H9 (cell line): ENCODE measurements around the gene OTULIN. TPM values are rescaled to one million over a fixed set of nuclear protein-coding genes. Genes with fewer than 3 reads are reported as not detected.

Source experiments
- DNase-seq: peaks from one replicate; pipeline ENCODE4 v3.0.0-alpha.2; 2017
- H2AFZ ChIP-seq: one replicate; pipeline ENCODE4 v1.6.1; 2013; ENCODE audit warnings: mild to moderate bottlenecking, low read length, control low read depth, moderate library complexity
- H2AK5ac ChIP-seq: 2 replicates; pipeline ENCODE4 v1.6.1; 2013; ENCODE audit warnings: low read length, control low read depth, mixed read lengths; ENCODE audit not compliant: insufficient read length
- H2BK120ac ChIP-seq: one replicate; pipeline ENCODE4 v1.6.1; 2013; ENCODE audit warnings: low read depth, mild to moderate bottlenecking, low read length, control low read depth, inconsistent platforms; ENCODE audit not compliant: poor library complexity, severe bottlenecking
- H2BK12ac ChIP-seq: 2 replicates; pipeline ENCODE4 v1.6.1; 2013; ENCODE audit warnings: low read length, control low read depth, mixed read lengths, low read depth; ENCODE audit not compliant: insufficient read length
- H2BK15ac ChIP-seq: 2 replicates; pipeline ENCODE4 v1.6.1; 2013; ENCODE audit warnings: low read depth, low read length, control low read depth
- H2BK20ac ChIP-seq: one replicate; pipeline ENCODE4 v1.6.1; 2013; ENCODE audit warnings: low read depth, mild to moderate bottlenecking, low read length, control low read depth, inconsistent platforms; ENCODE audit not compliant: poor library complexity, severe bottlenecking
- H2BK5ac ChIP-seq: 2 replicates; pipeline ENCODE4 v1.6.1; 2013; ENCODE audit warnings: low read length, control low read depth, mixed read lengths; ENCODE audit not compliant: insufficient read length
- H3K14ac ChIP-seq: 2 replicates; pipeline ENCODE4 v1.6.1; 2013; ENCODE audit warnings: low read length, control low read depth; ENCODE audit not compliant: insufficient read depth
- H3K18ac ChIP-seq: 2 replicates; pipeline ENCODE4 v1.6.1; 2013; ENCODE audit warnings: low read depth, mild to moderate bottlenecking, mixed read lengths, low read length, control low read depth; ENCODE audit not compliant: insufficient read length
- H3K23ac ChIP-seq: 2 replicates; pipeline ENCODE4 v1.6.1; 2013; ENCODE audit warnings: low read length, control low read depth, mixed read lengths, low read depth; ENCODE audit not compliant: insufficient read length
- H3K23me2 ChIP-seq: 2 replicates; pipeline ENCODE4 v1.6.1; 2013; ENCODE audit warnings: low read depth, mild to moderate bottlenecking, mixed read lengths, low read length, control low read depth; ENCODE audit not compliant: insufficient read length, poor library complexity, severe bottlenecking
- H3K27ac ChIP-seq: 2 replicates; pipeline ENCODE4 v1.5.1; 2013; ENCODE audit warnings: low read length, control low read depth, mixed read lengths, low read depth; ENCODE audit not compliant: insufficient read length
- H3K27me3 ChIP-seq: 2 replicates; pipeline ENCODE4 v1.6.1; 2013; ENCODE audit warnings: low read length, control low read depth, inconsistent platforms; ENCODE audit not compliant: insufficient read depth
- H3K4ac ChIP-seq: 2 replicates; pipeline ENCODE4 v1.6.1; 2013; ENCODE audit warnings: low read depth, mild to moderate bottlenecking, control low read depth, inconsistent platforms, low read length, moderate library complexity
- H3K4me1 ChIP-seq: 2 replicates; pipeline ENCODE4 v1.6.1; 2013; ENCODE audit warnings: low read length, control low read depth, inconsistent platforms; ENCODE audit not compliant: insufficient read depth
- H3K4me2 ChIP-seq: 2 replicates; pipeline ENCODE4 v1.6.1; 2013; ENCODE audit warnings: low read length, control low read depth, mixed read lengths; ENCODE audit not compliant: insufficient read length, insufficient read depth
- H3K56ac ChIP-seq: 2 replicates; pipeline ENCODE4 v1.6.1; 2013; ENCODE audit warnings: low read depth, mild to moderate bottlenecking, mixed read lengths, low read length, control low read depth; ENCODE audit not compliant: insufficient read length
- H3K79me1 ChIP-seq: 2 replicates; pipeline ENCODE4 v1.6.1; 2013; ENCODE audit warnings: low read depth, mild to moderate bottlenecking, moderate library complexity, low read length, control low read depth, inconsistent platforms; ENCODE audit not compliant: insufficient read depth, poor library complexity, severe bottlenecking
- H3K79me2 ChIP-seq: 2 replicates; pipeline ENCODE4 v1.6.1; 2013; ENCODE audit warnings: low read length, control low read depth, inconsistent platforms; ENCODE audit not compliant: insufficient read depth
- H3K9ac ChIP-seq: 2 replicates; pipeline ENCODE4 v1.6.1; 2013; ENCODE audit warnings: low read length, control low read depth, mixed read lengths; ENCODE audit not compliant: insufficient read length; ENCODE audit errors: extremely low read depth
- H3K9me3 ChIP-seq: one replicate; pipeline ENCODE4 v1.6.1; 2013; ENCODE audit warnings: low read depth, low read length, inconsistent platforms; ENCODE audit not compliant: control insufficient read depth
- H3T11ph ChIP-seq: one replicate; pipeline ENCODE4 v1.6.1; 2013; ENCODE audit warnings: mild to moderate bottlenecking, low read length, control low read depth, inconsistent platforms
- H4K20me1 ChIP-seq: one replicate; pipeline ENCODE4 v1.6.1; 2013; ENCODE audit not compliant: control insufficient read depth, insufficient read length, insufficient read depth
- H4K5ac ChIP-seq: 2 replicates; pipeline ENCODE4 v1.6.1; 2013; ENCODE audit warnings: low read depth, mild to moderate bottlenecking, mixed read lengths, low read length, control low read depth; ENCODE audit not compliant: insufficient read length
- H4K8ac ChIP-seq: replicated peaks from 2 replicates; pipeline ENCODE4 v1.6.1; 2013; ENCODE audit warnings: low read length, control low read depth, mixed read lengths, low read depth; ENCODE audit not compliant: insufficient read length
- H4K91ac ChIP-seq: 2 replicates; pipeline ENCODE4 v1.6.1; 2013; ENCODE audit warnings: low read depth, mild to moderate bottlenecking, moderate library complexity, mixed read lengths, low read length, control low read depth; ENCODE audit not compliant: insufficient read length
- H3K27ac Mint-ChIP-seq, 3 experiments: 2 replicates in 2 of 3; 3 replicates in 1 of 3; pipeline ENCODE4 v1.8.0; 2020 to 2021; ENCODE audit warnings: mixed read lengths in 3 of 3, mild to moderate bottlenecking in 1 of 3, moderate library complexity in 1 of 3
- H3K27me3 Mint-ChIP-seq: 2 replicates; pipeline ENCODE4 v1.8.0; 2021; ENCODE audit warnings: low read depth, mild to moderate bottlenecking, moderate library complexity, mixed read lengths
- H3K36me3 Mint-ChIP-seq, 3 experiments: 2 replicates in 2 of 3; 3 replicates in 1 of 3; pipeline ENCODE4 v1.8.0; 2020 to 2021; ENCODE audit warnings: low read depth in 3 of 3, mixed read lengths in 3 of 3; ENCODE audit not compliant: insufficient read depth in 1 of 3
- H3K4me1 Mint-ChIP-seq, 2 experiments: 2 replicates each; pipeline ENCODE4 v1.8.0; 2020; ENCODE audit warnings: mixed read lengths in 2 of 2
- H3K4me3 Mint-ChIP-seq, 2 experiments: 2 replicates in 1 of 2; 3 replicates in 1 of 2; pipeline ENCODE4 v1.8.0; 2020 to 2021; ENCODE audit warnings: mild to moderate bottlenecking in 2 of 2, mixed read lengths in 2 of 2, moderate library complexity in 1 of 2
- H3K9me3 Mint-ChIP-seq, 2 experiments: 2 replicates in 1 of 2; 3 replicates in 1 of 2; pipeline ENCODE4 v1.8.0; 2020; ENCODE audit warnings: mild to moderate bottlenecking in 2 of 2, mixed read lengths in 2 of 2, moderate library complexity in 1 of 2
- WGBS: extraction: QIAGEN DNeasy Blood & Tissue Kit; methylation state at CpG from one replicate; pipeline ENCODE4 v1.1.7; 2013; ENCODE audit warnings: missing lambda C conversion rate, low lambda C conversion rate, mixed read lengths; ENCODE audit not compliant: insufficient read length; ENCODE audit errors: extremely low coverage; 5-methylcytosine and 5-hydroxymethylcytosine counted together
- total RNA-seq: library from RNA; stranded (reverse); gene quantifications from 2 replicates; pipeline ENCODE4 v1.2.1, GENCODE V29; 2021
- TF ChIP-seq, protein P1 (sequence below): fragments of 200-600 bp; sonication (generic); conservative IDR thresholded peaks from 3 replicates; pipeline ENCODE4 v1.8.0; 2021; ENCODE audit warnings: antibody characterized with exemption, mild to moderate bottlenecking

OTULIN gene
- total RNA-seq, 1 experiment from 2014 or later = 35.8 TPM

GRCh38 chr5:14743601-14744295 lies 79.2 kb downstream of the OTULIN start:
- Histone ChIP-seq H3T11ph (no peak overlapping the region), H3K9ac (no peak overlapping the region), H3K79me1 (no peaks in the 10 kb centered on the region), H3K27me3 (no peaks in the 10 kb centered on the region), H2BK120ac (no peak overlapping the region), H3K4me2 (no peak overlapping the region), H2BK12ac (no peak overlapping the region), H2BK5ac (no peak overlapping the region), H3K4me1 (peaks cover 5% of the 10 kb centered on the region; the same call in 1 of the 2 replicates), H3K79me2 (no peaks in the 10 kb centered on the region), H4K5ac (no peak overlapping the region), H4K8ac (no peak overlapping the region), H3K18ac (no peak overlapping the region), H3K9me3 (no peaks in the 10 kb centered on the region), H3K4ac (no peak overlapping the region), H2BK20ac (no peak overlapping the region), H2BK15ac (no peak overlapping the region), H3K23me2 (no peaks in the 10 kb centered on the region), H3K56ac (no peak overlapping the region), H3K23ac (no peak overlapping the region), H4K91ac (no peak overlapping the region), H4K20me1 (peaks cover 2% of the 10 kb centered on the region), H2AK5ac (no peak overlapping the region), H2AFZ (no peak overlapping the region), H3K27ac (no peak overlapping the region), H3K14ac (no peak overlapping the region)
- Mint-ChIP-seq H3K4me1 (peaks cover 38 to 39% of the 10 kb centered on the region in 2 experiments), H3K27me3 (no peaks in the 10 kb centered on the region), H3K36me3 (no peaks in the 10 kb centered on the region; a peak in 1 of 7 replicates), H3K27ac (no peak overlapping the region; a peak in 1 of 7 replicates), H3K9me3 (no peaks in the 10 kb centered on the region; a peak in 1 of 5 replicates), H3K4me3 (no peak overlapping the region)
- no peak for DNase-seq
- 100% methylated on average over 1 of the region's 6 CpGs for WGBS
- TF ChIP-seq, protein P1, sequence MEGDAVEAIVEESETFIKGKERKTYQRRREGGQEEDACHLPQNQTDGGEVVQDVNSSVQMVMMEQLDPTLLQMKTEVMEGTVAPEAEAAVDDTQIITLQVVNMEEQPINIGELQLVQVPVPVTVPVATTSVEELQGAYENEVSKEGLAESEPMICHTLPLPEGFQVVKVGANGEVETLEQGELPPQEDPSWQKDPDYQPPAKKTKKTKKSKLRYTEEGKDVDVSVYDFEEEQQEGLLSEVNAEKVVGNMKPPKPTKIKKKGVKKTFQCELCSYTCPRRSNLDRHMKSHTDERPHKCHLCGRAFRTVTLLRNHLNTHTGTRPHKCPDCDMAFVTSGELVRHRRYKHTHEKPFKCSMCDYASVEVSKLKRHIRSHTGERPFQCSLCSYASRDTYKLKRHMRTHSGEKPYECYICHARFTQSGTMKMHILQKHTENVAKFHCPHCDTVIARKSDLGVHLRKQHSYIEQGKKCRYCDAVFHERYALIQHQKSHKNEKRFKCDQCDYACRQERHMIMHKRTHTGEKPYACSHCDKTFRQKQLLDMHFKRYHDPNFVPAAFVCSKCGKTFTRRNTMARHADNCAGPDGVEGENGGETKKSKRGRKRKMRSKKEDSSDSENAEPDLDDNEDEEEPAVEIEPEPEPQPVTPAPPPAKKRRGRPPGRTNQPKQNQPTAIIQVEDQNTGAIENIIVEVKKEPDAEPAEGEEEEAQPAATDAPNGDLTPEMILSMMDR = no peak
